ENCODE data around the gene NFATC4. TPM values are rescaled to one million over a fixed set of nuclear protein-coding genes. Genes with fewer than 3 reads are reported as not detected.

Gene NFATC4
- total RNA-seq, 4 donors from 2014 or later = 10.8 to 25.3 (median 12.2) TPM

GRCh38 chr14:24340606-24341005, 27.4 kb upstream of the NFATC4 start:
- peak in 1 of 2 donors; percentile 47 for DNase-seq (ENCODE audit: low spot score in 2 of 2)
- H3K36me3 ChIP-seq = peaks cover 20% of the 10 kb centered on the region
- H3K27ac ChIP-seq = no peak overlapping the region
- H3K4me3 ChIP-seq = no peak overlapping the region
- peaks cover 30% of the 10 kb centered on the region for H3K4me1 ChIP-seq
- H3K27me3 ChIP-seq = no peaks in the 10 kb centered on the region
- whole genome bisulfite sequencing = 80% methylated on average over 1 of the region's 1 CpG
- no peak for TF ChIP-seq EP300 (IDR thresholded peaks at IDR 0.05)
- no peaks in the 10 kb centered on the region for H3K9me3 ChIP-seq

- WGBS = 82% methylated on average over 4 of the region's 4 CpGs
Observed at GRCh38 chr14:24342889-24343288, 25.1 kb upstream of the NFATC4 start.

DNA sequence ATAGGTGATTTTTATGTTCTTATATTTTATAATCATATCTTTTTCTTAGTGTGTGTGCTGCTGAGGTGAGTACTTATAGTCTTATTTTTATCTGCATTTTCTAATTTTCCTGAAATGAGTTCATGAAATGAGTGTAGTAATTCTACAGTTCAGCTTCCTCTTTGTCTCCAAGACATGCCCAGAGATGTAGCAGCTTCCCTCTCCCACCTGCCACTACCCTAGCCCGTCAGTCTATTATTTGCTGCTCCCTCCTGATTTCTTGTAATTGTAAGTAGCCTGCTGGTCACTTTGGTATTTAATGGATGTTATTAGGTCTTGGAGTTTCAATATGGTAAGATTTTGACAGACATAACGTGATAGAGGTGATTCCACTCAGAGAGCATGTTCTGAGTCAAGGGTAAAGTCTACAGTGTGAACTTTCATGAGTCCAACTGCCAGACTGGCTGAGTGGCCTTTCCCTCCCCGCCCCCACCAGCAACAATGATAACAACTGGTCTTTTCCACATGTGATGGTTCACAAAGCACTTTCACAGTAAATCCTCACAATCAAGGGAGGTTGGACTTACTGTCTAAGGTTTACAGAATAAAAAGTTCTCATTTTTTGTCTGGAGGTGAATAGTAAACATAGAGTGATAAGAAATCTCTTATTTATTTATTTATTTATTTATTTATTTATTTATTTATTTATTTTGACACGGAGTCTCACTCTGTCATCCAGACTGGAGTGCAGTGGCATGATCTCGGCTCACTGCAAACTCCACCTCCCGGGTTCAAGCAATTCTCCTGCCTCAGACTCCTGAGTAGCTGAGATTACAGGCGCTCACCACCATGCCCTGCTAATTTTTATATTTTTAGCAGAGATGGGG, 24.0 kb upstream of the NFATC4 start:
- WGBS = 86% methylated on average over 7 of the region's 7 CpGs

More at GRCh38 chr14:24342889-24343288, 25.1 kb upstream of the NFATC4 start:
- Histone ChIP-seq H3K27me3 (no peaks in the 10 kb centered on the region), H3K27ac (no peak overlapping the region), H3K36me3 (peaks cover 2% of the 10 kb centered on the region), H3K4me3 (no peak overlapping the region), H3K9me3 (no peaks in the 10 kb centered on the region), H3K4me1 (peaks cover 26% of the 10 kb centered on the region)
- DNase-seq (ENCODE audit: low spot score in 2 of 2) = no peak
- TF ChIP-seq POLR2AphosphoS5 (IDR thresholded peaks at IDR 0.05) (no peak), POLR2A (IDR thresholded peaks at IDR 0.05) (no peak), EP300 (IDR thresholded peaks at IDR 0.05) (no peak)
- TF ChIP-seq, protein P1, sequence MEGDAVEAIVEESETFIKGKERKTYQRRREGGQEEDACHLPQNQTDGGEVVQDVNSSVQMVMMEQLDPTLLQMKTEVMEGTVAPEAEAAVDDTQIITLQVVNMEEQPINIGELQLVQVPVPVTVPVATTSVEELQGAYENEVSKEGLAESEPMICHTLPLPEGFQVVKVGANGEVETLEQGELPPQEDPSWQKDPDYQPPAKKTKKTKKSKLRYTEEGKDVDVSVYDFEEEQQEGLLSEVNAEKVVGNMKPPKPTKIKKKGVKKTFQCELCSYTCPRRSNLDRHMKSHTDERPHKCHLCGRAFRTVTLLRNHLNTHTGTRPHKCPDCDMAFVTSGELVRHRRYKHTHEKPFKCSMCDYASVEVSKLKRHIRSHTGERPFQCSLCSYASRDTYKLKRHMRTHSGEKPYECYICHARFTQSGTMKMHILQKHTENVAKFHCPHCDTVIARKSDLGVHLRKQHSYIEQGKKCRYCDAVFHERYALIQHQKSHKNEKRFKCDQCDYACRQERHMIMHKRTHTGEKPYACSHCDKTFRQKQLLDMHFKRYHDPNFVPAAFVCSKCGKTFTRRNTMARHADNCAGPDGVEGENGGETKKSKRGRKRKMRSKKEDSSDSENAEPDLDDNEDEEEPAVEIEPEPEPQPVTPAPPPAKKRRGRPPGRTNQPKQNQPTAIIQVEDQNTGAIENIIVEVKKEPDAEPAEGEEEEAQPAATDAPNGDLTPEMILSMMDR (IDR thresholded peaks at IDR 0.05) = no peak

GRCh38 chr14:24347134-24347533, 20.9 kb upstream of the NFATC4 start:
- TF ChIP-seq POLR2A (IDR thresholded peaks at IDR 0.05) (no peak), EP300 (IDR thresholded peaks at IDR 0.05) (no peak), POLR2AphosphoS5 (IDR thresholded peaks at IDR 0.05) (no peak)
- TF ChIP-seq, protein P1 (IDR thresholded peaks at IDR 0.05) = no peak
- no peak overlapping the region for H3K4me3 ChIP-seq
- DNase-seq (ENCODE audit: low spot score in 2 of 2) = no peak
- no peak overlapping the region for H3K27ac ChIP-seq
- no peaks in the 10 kb centered on the region for H3K4me1 ChIP-seq
- H3K27me3 ChIP-seq = no peaks in the 10 kb centered on the region
- 56% methylated on average over 1 of the region's 1 CpG for WGBS
- H3K9me3 ChIP-seq = no peaks in the 10 kb centered on the region
- H3K36me3 ChIP-seq = no peaks in the 10 kb centered on the region

More for the DNA sequence above, 24.0 kb upstream of the NFATC4 start:
- Histone ChIP-seq H3K4me1 (peaks cover 14% of the 10 kb centered on the region), H3K4me3 (no peak overlapping the region), H3K36me3 (no peaks in the 10 kb centered on the region), H3K9me3 (no peaks in the 10 kb centered on the region), H3K27ac (no peak overlapping the region), H3K27me3 (no peaks in the 10 kb centered on the region)
- DNase-seq (ENCODE audit: low spot score in 2 of 2) = no peak
- TF ChIP-seq POLR2AphosphoS5 (IDR thresholded peaks at IDR 0.05) (no peak), EP300 (IDR thresholded peaks at IDR 0.05) (no peak), POLR2A (IDR thresholded peaks at IDR 0.05) (no peak)
- TF ChIP-seq, protein P1 (IDR thresholded peaks at IDR 0.05) = no peak

- no peak for TF ChIP-seq POLR2A (IDR thresholded peaks at IDR 0.05)
- no peak for TF ChIP-seq POLR2AphosphoS5 (IDR thresholded peaks at IDR 0.05)
- TF ChIP-seq EP300 (IDR thresholded peaks at IDR 0.05) = no peak
- TF ChIP-seq, protein P1 (IDR thresholded peaks at IDR 0.05) = no peak
- no peak for DNase-seq (ENCODE audit: low spot score in 2 of 2)
- Histone ChIP-seq H3K27me3 (no peaks in the 10 kb centered on the region), H3K9me3 (no peaks in the 10 kb centered on the region), H3K4me1 (no peaks in the 10 kb centered on the region), H3K4me3 (no peak overlapping the region), H3K27ac (no peak overlapping the region), H3K36me3 (no peaks in the 10 kb centered on the region)
- WGBS = 91% methylated on average over 2 of the region's 2 CpGs
Observed at GRCh38 chr14:24348186-24348585, 19.8 kb upstream of the NFATC4 start.
